Measurements from ENCODE around the gene TMC6.

TMC6 gene

GRCh38 chr17:78125976-78126894 is 2.3 kb downstream of the TMC6 start:
- H4K20me1 ChIP-seq (ENCODE audit: insufficient read depth, low read length) = no peaks in the 10 kb centered on the region
- no peak overlapping the region for H3K27ac ChIP-seq (ENCODE audit: low read length)
- no peak overlapping the region for H2AFZ ChIP-seq (ENCODE audit: low read depth, low read length)
- no peaks in the 10 kb centered on the region for H3K9me3 ChIP-seq (ENCODE audit: insufficient read depth, low read length, severe bottlenecking)
- peaks cover 17% of the 10 kb centered on the region for H3K36me3 ChIP-seq (ENCODE audit: insufficient read depth, low read length)
- no peak overlapping the region for H3K4me3 ChIP-seq (ENCODE audit: low read depth in 1 of 2, low read length in 2 of 2)
- ATAC-seq (ENCODE audit: insufficient read depth, low read depth) (no peak), DNase-seq (no peak)
- no peak overlapping the region; the same call in 1 of the 2 replicates for H3K9ac ChIP-seq (ENCODE audit: low read depth, low read length)
- H3K27me3 ChIP-seq (ENCODE audit: insufficient read depth, low read length, poor library complexity) = no peaks in the 10 kb centered on the region
- no peak for TF ChIP-seq CTCF (IDR thresholded peaks at IDR 0.05; ENCODE audit: borderline replicate concordance, extremely low read depth, low read length, poor library complexity, severe bottlenecking)
- no peak for TF ChIP-seq EZH2 (IDR thresholded peaks at IDR 0.05; ENCODE audit: borderline replicate concordance, low read depth, low read length, severe bottlenecking)
- H3K4me2 ChIP-seq (ENCODE audit: insufficient read depth, low read length) = peak overlapping the region; percentile 94
- peaks cover 74% of the 10 kb centered on the region for H3K4me1 ChIP-seq (ENCODE audit: insufficient read depth, low read length)
- peaks cover 6% of the 10 kb centered on the region for H3K79me2 ChIP-seq (ENCODE audit: insufficient read depth, low read length)

GRCh38 chr17:78125138-78125913 is 3.2 kb downstream of the TMC6 start:
- no peaks in the 10 kb centered on the region for H3K79me2 ChIP-seq (ENCODE audit: insufficient read depth, low read length)
- H3K27ac ChIP-seq (ENCODE audit: low read length) = peak overlapping the region; percentile 26; the same call in 1 of the 2 replicates
- H2AFZ ChIP-seq (ENCODE audit: low read depth, low read length) = no peak overlapping the region
- no peak overlapping the region for H3K4me3 ChIP-seq (ENCODE audit: low read depth in 1 of 2, low read length in 2 of 2)
- no peak overlapping the region for H3K4me2 ChIP-seq (ENCODE audit: insufficient read depth, low read length)
- no peaks in the 10 kb centered on the region for H3K27me3 ChIP-seq (ENCODE audit: insufficient read depth, low read length, poor library complexity)
- H3K36me3 ChIP-seq (ENCODE audit: insufficient read depth, low read length) = peaks cover 17% of the 10 kb centered on the region
- no peaks in the 10 kb centered on the region for H3K9me3 ChIP-seq (ENCODE audit: insufficient read depth, low read length, severe bottlenecking)
- no peak for DNase-seq
- TF ChIP-seq EZH2 (IDR thresholded peaks at IDR 0.05; ENCODE audit: borderline replicate concordance, low read depth, low read length, severe bottlenecking) (no peak), CTCF (IDR thresholded peaks at IDR 0.05; ENCODE audit: borderline replicate concordance, extremely low read depth, low read length, poor library complexity, severe bottlenecking) (no peak)
- H4K20me1 ChIP-seq (ENCODE audit: insufficient read depth, low read length) = no peaks in the 10 kb centered on the region
- peaks cover 74% of the 10 kb centered on the region for H3K4me1 ChIP-seq (ENCODE audit: insufficient read depth, low read length)
- no peak overlapping the region for H3K9ac ChIP-seq (ENCODE audit: low read depth, low read length)
- ATAC-seq (ENCODE audit: insufficient read depth, low read depth) = no peak

GRCh38 chr17:78124836-78125137 is 3.8 kb downstream of the TMC6 start:
- Histone ChIP-seq H3K4me1 (ENCODE audit: insufficient read depth, low read length) (peaks cover 68% of the 10 kb centered on the region), H2AFZ (ENCODE audit: low read depth, low read length) (no peak overlapping the region), H3K4me3 (ENCODE audit: low read depth in 1 of 2, low read length in 2 of 2) (no peak overlapping the region), H3K27me3 (ENCODE audit: insufficient read depth, low read length, poor library complexity) (no peaks in the 10 kb centered on the region), H3K79me2 (ENCODE audit: insufficient read depth, low read length) (no peaks in the 10 kb centered on the region), H3K36me3 (ENCODE audit: insufficient read depth, low read length) (peaks cover 17% of the 10 kb centered on the region), H4K20me1 (ENCODE audit: insufficient read depth, low read length) (no peaks in the 10 kb centered on the region), H3K27ac (ENCODE audit: low read length) (no peak overlapping the region), H3K9me3 (ENCODE audit: insufficient read depth, low read length, severe bottlenecking) (no peaks in the 10 kb centered on the region), H3K4me2 (ENCODE audit: insufficient read depth, low read length) (no peak overlapping the region), H3K9ac (ENCODE audit: low read depth, low read length) (no peak overlapping the region)
- ATAC-seq (ENCODE audit: insufficient read depth, low read depth) (no peak), DNase-seq (no peak)
- TF ChIP-seq EZH2 (IDR thresholded peaks at IDR 0.05; ENCODE audit: borderline replicate concordance, low read depth, low read length, severe bottlenecking) = no peak
- TF ChIP-seq CTCF (IDR thresholded peaks at IDR 0.05; ENCODE audit: borderline replicate concordance, extremely low read depth, low read length, poor library complexity, severe bottlenecking) = no peak

Data from DND-41 (cell line).